H1 (cell line): ENCODE measurements around the gene SLC16A9. TPM values are rescaled to one million over a fixed set of nuclear protein-coding genes. Genes with fewer than 3 reads are reported as not detected.

Experiments used
- CTCF ChIA-PET: fragments of 300-600 bp; sonication (Branson Sonifier 250); formaldehyde crosslinking; loops from one replicate; lab custom pipeline; 2021; ENCODE audit not compliant: partially characterized antibody; lab: Charles Lee
- POLR2A ChIA-PET: fragments of 300-600 bp; sonication (Branson Sonifier 250); formaldehyde crosslinking; loops from one replicate; lab custom pipeline; 2021; ENCODE audit warnings: inconsistent platforms; ENCODE audit not compliant: partially characterized antibody; lab: Charles Lee
- DNase-seq, 2 experiments: peaks; one replicate each; pipeline versions ENCODE4 v3.0.0 to v3.0.0-alpha.2; 2010 to 2022; ENCODE audit warnings: low spot score in 2 of 2, low read depth in 1 of 2, mixed read lengths in 1 of 2
- FAIRE-seq: peaks from 2 replicates; lab custom pipeline; 2011; peaks lifted over from hg19 to GRCh38; lab: Jason Lieb, UNC
- H2AFZ ChIP-seq: 2 replicates; pipeline ENCODE4 v1.8.1; 2012; ENCODE audit warnings: low read length, inconsistent platforms
- H2AK5ac ChIP-seq: 2 replicates; pipeline ENCODE4 v1.6.1; 2013; ENCODE audit warnings: low read depth, low read length
- H2BK120ac ChIP-seq: replicated peaks from 2 replicates; pipeline ENCODE3; 2013; ENCODE audit warnings: low read depth, low read length, inconsistent platforms
- H2BK12ac ChIP-seq: 2 replicates; pipeline ENCODE4 v1.6.1; 2013; ENCODE audit warnings: low read depth, low read length
- H2BK15ac ChIP-seq: 2 replicates; pipeline ENCODE4 v1.6.1; 2013; ENCODE audit warnings: low read length
- H2BK20ac ChIP-seq: 2 replicates; pipeline ENCODE4 v1.6.1; 2013; ENCODE audit warnings: low read length
- H2BK5ac ChIP-seq: 2 replicates; pipeline ENCODE4 v1.6.1; 2013; ENCODE audit warnings: low read depth, low read length
- H3K14ac ChIP-seq: 2 replicates; pipeline ENCODE4 v1.6.1; 2013; ENCODE audit warnings: inconsistent platforms; ENCODE audit not compliant: insufficient read length
- H3K18ac ChIP-seq: 2 replicates; pipeline ENCODE4 v1.6.1; 2013; ENCODE audit warnings: low read length; ENCODE audit errors: extremely low read depth
- H3K23ac ChIP-seq: 2 replicates; pipeline ENCODE4 v1.6.1; 2013; ENCODE audit warnings: inconsistent platforms; ENCODE audit not compliant: insufficient read length
- H3K23me2 ChIP-seq: 2 replicates; pipeline ENCODE4 v1.6.1; 2013; ENCODE audit warnings: low read depth, low read length
- H3K27ac ChIP-seq: 2 replicates; pipeline ENCODE4 v1.6.1; 2011; ENCODE audit warnings: low read depth, low read length, inconsistent platforms
- H3K27me3 ChIP-seq, 4 experiments: replicated peaks in 1 of 4; 1 replicate in 1 of 4; 2 replicates in 3 of 4; pipeline versions ENCODE4 v1.6.1 to v1.8.1; 2011 to 2013; ENCODE audit warnings: low read length in 3 of 4, mild to moderate bottlenecking in 3 of 4, inconsistent platforms in 2 of 4, mixed read lengths in 2 of 4, moderate library complexity in 1 of 4; ENCODE audit not compliant: control insufficient read depth in 3 of 4, insufficient read depth in 3 of 4; ENCODE audit errors: extremely low read depth in 1 of 4
- H3K36me3 ChIP-seq, 4 experiments: 2 replicates each; pipeline versions ENCODE4 v1.6.1 to v1.8.1; 2011 to 2013; ENCODE audit warnings: mild to moderate bottlenecking in 4 of 4, low read length in 3 of 4, moderate library complexity in 2 of 4, control low read depth in 1 of 4, inconsistent platforms in 1 of 4; ENCODE audit not compliant: insufficient read depth in 4 of 4, control insufficient read depth in 2 of 4
- H3K4ac ChIP-seq: replicated peaks from 2 replicates; pipeline ENCODE3; 2013; ENCODE audit warnings: low read length, low read depth, mixed read lengths, inconsistent platforms; ENCODE audit not compliant: insufficient read length
- H3K4me1 ChIP-seq, 4 experiments: replicated peaks in 1 of 4; 1 replicate in 1 of 4; 2 replicates in 3 of 4; pipeline versions ENCODE4 v1.6.1 to v1.8.1; 2011 to 2013; ENCODE audit warnings: low read length in 3 of 4, inconsistent platforms in 2 of 4, mixed read lengths in 1 of 4; ENCODE audit not compliant: insufficient read depth in 4 of 4, control insufficient read depth in 3 of 4
- H3K4me2 ChIP-seq, 2 experiments: 2 replicates each; pipeline versions ENCODE4 v1.6.1 to v1.8.1; 2011 to 2013; ENCODE audit warnings: low read depth in 2 of 2, low read length in 2 of 2, control low read depth in 1 of 2, inconsistent platforms in 1 of 2, mild to moderate bottlenecking in 1 of 2; ENCODE audit not compliant: insufficient read depth in 1 of 2
- H3K4me3 ChIP-seq, 4 experiments: fragments of 200-600, 300-600 bp in 1 of 4; sonication (generic), shearing (Covaris generic), sonication (Bioruptor Twin) in 1 of 4; 2 replicates each; pipeline versions ENCODE4 v1.5.1 to v1.8.1; 2011 to 2016; ENCODE audit warnings: low read length in 4 of 4, low read depth in 3 of 4, control low read depth in 2 of 4, inconsistent platforms in 2 of 4, mild to moderate bottlenecking in 2 of 4, mixed read lengths in 1 of 4, moderate library complexity in 1 of 4; ENCODE audit not compliant: insufficient read depth in 2 of 4; ENCODE audit errors: extremely low read depth in 1 of 4
- H3K56ac ChIP-seq: replicated peaks from 2 replicates; pipeline ENCODE3; 2013; ENCODE audit warnings: low read depth, mild to moderate bottlenecking, mixed read lengths, low read length, inconsistent platforms; ENCODE audit not compliant: insufficient read length
- H3K79me1 ChIP-seq: 2 replicates; pipeline ENCODE4 v1.6.1; 2013; ENCODE audit warnings: low read depth, low read length, control low read depth
- H3K79me2 ChIP-seq, 2 experiments: 2 replicates each; pipeline versions ENCODE4 v1.6.1 to v1.8.1; 2012 to 2013; ENCODE audit warnings: low read length in 2 of 2, mild to moderate bottlenecking in 2 of 2, inconsistent platforms in 1 of 2; ENCODE audit not compliant: insufficient read depth in 2 of 2, control insufficient read depth in 1 of 2
- H3K9ac ChIP-seq, 4 experiments: replicated peaks in 1 of 4; 1 replicate in 1 of 4; 2 replicates in 3 of 4; pipeline versions ENCODE4 v1.6.1 to v1.8.1; 2011 to 2013; ENCODE audit warnings: low read depth in 3 of 4, low read length in 3 of 4, control low read depth in 2 of 4, mild to moderate bottlenecking in 2 of 4, moderate library complexity in 2 of 4, inconsistent platforms in 1 of 4; ENCODE audit errors: extremely low read depth in 1 of 4
- H3K9me3 ChIP-seq, 2 experiments: 2 replicates each; pipeline versions ENCODE4 v1.6.1 to v1.8.1; 2012 to 2013; ENCODE audit warnings: mild to moderate bottlenecking in 2 of 2, moderate library complexity in 2 of 2, control low read depth in 1 of 2, inconsistent platforms in 1 of 2, low read depth in 1 of 2, low read length in 1 of 2, mixed read lengths in 1 of 2; ENCODE audit not compliant: insufficient read depth in 2 of 2
- H4K20me1 ChIP-seq, 2 experiments: replicated peaks in 1 of 2; 2 replicates each; pipeline versions ENCODE3 to v1.8.1; 2011 to 2013; ENCODE audit warnings: inconsistent platforms in 2 of 2, low read length in 2 of 2, mild to moderate bottlenecking in 1 of 2; ENCODE audit not compliant: insufficient read depth in 2 of 2, control insufficient read depth in 1 of 2
- H4K5ac ChIP-seq: 2 replicates; pipeline ENCODE4 v1.6.1; 2013; ENCODE audit warnings: low read length, low read depth, mixed read lengths, inconsistent platforms; ENCODE audit not compliant: insufficient read length
- H4K8ac ChIP-seq: 2 replicates; pipeline ENCODE4 v1.8.0; 2013; ENCODE audit warnings: mild to moderate bottlenecking, moderate library complexity, low read length, inconsistent platforms; ENCODE audit not compliant: insufficient read depth; ENCODE audit errors: extremely low read depth
- H4K91ac ChIP-seq: replicated peaks from 2 replicates; pipeline ENCODE3; 2013; ENCODE audit warnings: low read length, mixed read lengths, inconsistent platforms; ENCODE audit not compliant: insufficient read length
- EGR1 ChIP-seq: IDR thresholded peaks from 2 replicates; pipeline ENCODE4 v1.6.1; 2011; ENCODE audit warnings: low read depth, low read length, borderline replicate concordance
- HDAC2 ChIP-seq, 2 experiments: fragments of 300-600 bp in 1 of 2; sonication (generic) in 1 of 2; IDR thresholded peaks; 2 replicates each; pipeline ENCODE4 v1.6.1; 2011 to 2012; ENCODE audit warnings: low read depth in 2 of 2, low read length in 2 of 2, mild to moderate bottlenecking in 2 of 2, moderate library complexity in 2 of 2, borderline replicate concordance in 1 of 2, inconsistent platforms in 1 of 2
- PHF8 ChIP-seq: fragments of 200-600 bp; sonication (generic); conservative IDR thresholded peaks from 2 replicates; pipeline ENCODE4 v1.7.1; 2012; ENCODE audit warnings: low read depth, mild to moderate bottlenecking, inconsistent platforms, low read length, moderate library complexity
- TAF7 ChIP-seq: optimal IDR thresholded peaks from 2 replicates; pipeline ENCODE3; 2011; ENCODE audit warnings: low read depth, mild to moderate bottlenecking, inconsistent platforms, low read length, moderate library complexity, borderline replicate concordance
- TBP ChIP-seq: IDR thresholded peaks from 2 replicates; pipeline ENCODE4 v1.6.1; 2011; ENCODE audit warnings: low read depth, low read length, improper control_type of control experiment
- WGBS, 2 experiments: shearing (Covaris generic) in 1 of 2; methylation state at CpG; one replicate each; pipeline versions ENCODE4 v1.1.6 to v1.1.7; 2013 to 2015; ENCODE audit warnings: low lambda C conversion rate in 2 of 2, mixed read lengths in 2 of 2, inconsistent platforms in 1 of 2, low coverage in 1 of 2, missing lambda C conversion rate in 1 of 2; ENCODE audit not compliant: insufficient replicate concordance in 2 of 2, insufficient coverage in 1 of 2, insufficient read length in 1 of 2; ENCODE audit errors: extremely low coverage in 1 of 2, missing lambda C conversion rate in 1 of 2; 5-methylcytosine and 5-hydroxymethylcytosine counted together
- long read RNA-seq, 2 experiments: library from RNA in 1 of 2; library from capped mRNA in 1 of 2; stranded (forward); transcript quantifications; one replicate each; pipeline ENCODE4 v2.0.0, GENCODE V29; 2021; ENCODE audit warnings: inconsistent platforms in 1 of 2
- polyA minus RNA-seq, 3 experiments: library from RNA; depleted of rRNA, polyadenylated mRNA; stranded (reverse); fragments of >200 nt; gene quantifications; 1 replicate in 2 of 3; 2 replicates in 1 of 3; pipeline ENCODE4 v1.2.3, GENCODE V29; 2011
- polyA plus RNA-seq, 7 experiments: library from polyadenylated mRNA; depleted of rRNA in 3 of 7; stranded (reverse) in 5 of 7; unstranded in 2 of 7; fragments of >200 nt in 5 of 7; fragments of 200-250 nt in 2 of 7; gene quantifications; 1 replicate in 5 of 7; 2 replicates in 1 of 7; 4 replicates in 1 of 7; pipeline versions ENCODE4 v1.2.1 to v1.2.3, GENCODE V29; 2011 to 2013; ENCODE audit warnings: missing spikeins in 2 of 7, mixed read lengths in 2 of 7
- total RNA-seq: library from RNA; stranded (reverse); fragmentation: NEBNext Ultra II Directional; extraction: Animal tissue kit (Norgen Biotek cat#: 25700); gene quantifications from 2 replicates; pipeline ENCODE4 v1.2.1, GENCODE V29; 2021

SLC16A9 gene, protein sequence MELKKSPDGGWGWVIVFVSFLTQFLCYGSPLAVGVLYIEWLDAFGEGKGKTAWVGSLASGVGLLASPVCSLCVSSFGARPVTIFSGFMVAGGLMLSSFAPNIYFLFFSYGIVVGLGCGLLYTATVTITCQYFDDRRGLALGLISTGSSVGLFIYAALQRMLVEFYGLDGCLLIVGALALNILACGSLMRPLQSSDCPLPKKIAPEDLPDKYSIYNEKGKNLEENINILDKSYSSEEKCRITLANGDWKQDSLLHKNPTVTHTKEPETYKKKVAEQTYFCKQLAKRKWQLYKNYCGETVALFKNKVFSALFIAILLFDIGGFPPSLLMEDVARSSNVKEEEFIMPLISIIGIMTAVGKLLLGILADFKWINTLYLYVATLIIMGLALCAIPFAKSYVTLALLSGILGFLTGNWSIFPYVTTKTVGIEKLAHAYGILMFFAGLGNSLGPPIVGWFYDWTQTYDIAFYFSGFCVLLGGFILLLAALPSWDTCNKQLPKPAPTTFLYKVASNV
- total RNA-seq (11.2 and 11.6 TPM in 2 replicates), polyA plus RNA-seq (2011; rRNA removed) (9.1 and 20.5 TPM in 2 replicates), polyA minus RNA-seq (2011; rRNA and poly(A)+ RNA removed) (12.6 and 22.3 TPM in 2 replicates)
- polyA plus RNA-seq (2011; cell fraction: cytosol; rRNA removed), result 12.7 TPM
- 4.3 TPM for polyA plus RNA-seq (2011; cell fraction: nucleus; rRNA removed)
- polyA plus RNA-seq (2012, experiment 1 of 2), result 7.9 to 11.6 TPM (median 9.9 TPM) in 4 replicates
- polyA plus RNA-seq (2012, experiment 2 of 2), result 2.3 TPM
- polyA plus RNA-seq (2013, experiment 1 of 2), result 6.2 TPM
- 7.2 TPM for polyA plus RNA-seq (2013, experiment 2 of 2)
- polyA minus RNA-seq (2011; cell fraction: cytosol; rRNA and poly(A)+ RNA removed), result 9.0 TPM
- polyA minus RNA-seq (2011; cell fraction: nucleus; rRNA and poly(A)+ RNA removed), result 8.0 TPM
- long read RNA-seq, experiment 1, full-length matches to known transcripts, result 2 of 5 reads
- long read RNA-seq, experiment 1, partial matches to known transcripts, result 2 of 5 reads
- long read RNA-seq, experiment 1, other reads (novel, unspliced or antisense), result 1 of 5 reads
- long read RNA-seq, experiment 2, partial matches to known transcripts, result 0 of 1 reads
- long read RNA-seq, experiment 2, other reads (novel, unspliced or antisense), result 1 of 1 reads

GRCh38 chr10:59709395-59710125 is at the start of gene SLC16A9:
Gene SLC16A9, minus strand, starts transcription at chr10:59709850. Its CDS starts 25,559 bp downstream, at chr10:59684291.
- WGBS, 2 experiments, result 2% methylated on average over 36 of the region's 68 CpGs; no CpG with 5 or more reads in 1 of the 2 experiments
- no peaks in the 10 kb centered on the region for H4K20me1 ChIP-seq
- H3K36me3 ChIP-seq, result no peaks in the 10 kb centered on the region
- H3K9me3 ChIP-seq, result no peaks in the 10 kb centered on the region
- peak within 1 kb of the TSS; percentile 69 for H2BK12ac ChIP-seq
- peaks cover 0 to 13% of the 10 kb centered on the region in 2 experiments; a peak in 1 of 4 replicates for H3K79me2 ChIP-seq
- FAIRE-seq (no peak), DNase-seq (peak; percentile 41 to 83)
- no peak within 1 kb of the TSS for H2BK20ac ChIP-seq
- ChIA-PET POLR2A (interaction anchor here (0.6 to 5.6 kb wide), 21 partner anchors 8 to 1357 kb away, joined by 3 to 27 read pairs (median 4); no protein-coding TSS in a partner anchor), CTCF (interaction anchor here (0.7 to 3.2 kb wide), 12 partner anchors 9 to 405 kb away, joined by 3 to 12 read pairs (median 4); no protein-coding TSS in a partner anchor)
- peaks cover 0 to 9% (median 6%) of the 10 kb centered on the region in 4 experiments; a peak in 4 of 7 replicates for H3K4me1 ChIP-seq
- peak within 1 kb of the TSS; percentile 97 to 99 for H3K4me2 ChIP-seq
- H4K8ac ChIP-seq, result peak within 1 kb of the TSS; percentile 99
- H3K23me2 ChIP-seq, result peaks cover 15% of the 10 kb centered on the region; the same call in 1 of the 2 replicates
- H2AK5ac ChIP-seq, result no peak within 1 kb of the TSS
- peak within 1 kb of the TSS; percentile 63 for H3K27ac ChIP-seq
- peak within 1 kb of the TSS; percentile 50 for H3K56ac ChIP-seq
- peak within 1 kb of the TSS; percentile 54 for H4K91ac ChIP-seq
- H3K14ac ChIP-seq, result no peak within 1 kb of the TSS
- H3K4ac ChIP-seq, result no peak within 1 kb of the TSS
- H3K79me1 ChIP-seq, result no peaks in the 10 kb centered on the region
- no peak within 1 kb of the TSS for H3K23ac ChIP-seq
- peak within 1 kb of the TSS; percentile 50; the same call in 1 of the 2 replicates for H2BK5ac ChIP-seq
- peak within 1 kb of the TSS; percentile 63 to 89 (median 78) for H3K9ac ChIP-seq
- H3K4me3 ChIP-seq, result peak within 1 kb of the TSS; percentile 72 to 90 (median 77)
- H2BK120ac ChIP-seq, result no peak within 1 kb of the TSS
- peaks cover 0 to 15% (median 10%) of the 10 kb centered on the region in 4 experiments; a peak in 5 of 7 replicates for H3K27me3 ChIP-seq
- H2BK15ac ChIP-seq, result no peak within 1 kb of the TSS
- peak within 1 kb of the TSS; percentile 74; the same call in 1 of the 2 replicates for H3K18ac ChIP-seq
- peak within 1 kb of the TSS; percentile 22 for H4K5ac ChIP-seq
- H2AFZ ChIP-seq, result peak within 1 kb of the TSS; percentile 61
- TF ChIP-seq TBP (peak; percentile 66; the same call in 1 of the 2 replicates), TAF7 (peak; percentile 76), HDAC2 (IDR thresholded peaks at IDR 0.05; ENCODE audit: borderline replicate concordance in 1 of 2, low read depth in 2 of 2, low read length in 2 of 2) (0 out of 4 replicates have a peak, but pooled peaks have one; percentile 33 to 76), PHF8 (peak; percentile 80), EGR1 (peak; percentile 34; the same call in 1 of the 2 replicates)
